GM12874 (cell line): ENCODE results near the gene SGCD.

ENCODE experiments used
- TF ChIP-seq, protein P1 (sequence below): IDR thresholded peaks from 2 replicates; pipeline ENCODE4 v1.5.1; 2011; ENCODE audit warnings: low read depth, mild to moderate bottlenecking, control low read depth, low read length, moderate library complexity; ENCODE audit not compliant: insufficient read depth

SGCD gene

DNA sequence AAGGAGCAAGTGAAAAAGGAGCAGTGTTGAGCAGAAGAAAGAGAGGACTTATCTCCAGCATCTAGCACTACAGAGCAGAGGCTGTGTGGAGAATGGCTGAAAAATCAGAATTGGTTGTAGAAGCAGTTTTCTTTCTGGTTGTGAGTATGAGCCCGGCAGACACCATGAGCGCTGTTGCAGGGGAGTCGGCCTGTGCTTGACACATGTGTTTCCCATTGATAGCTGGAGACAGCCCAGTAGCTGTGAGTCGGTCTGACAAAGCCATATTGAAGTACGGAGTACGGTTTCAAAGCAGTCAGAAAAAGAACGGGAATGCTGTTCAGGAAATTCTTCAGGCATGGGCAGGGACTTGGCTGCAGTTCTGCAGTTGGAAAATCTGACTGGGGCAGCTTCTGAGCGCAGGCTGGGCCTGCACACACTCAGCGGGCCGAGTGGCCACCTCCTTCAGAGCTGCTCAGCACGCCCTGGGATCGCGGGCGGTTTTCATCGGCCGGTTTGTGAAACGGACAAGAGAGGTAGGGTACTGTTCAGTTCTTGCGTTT, at the start of gene SGCD:
Gene SGCD, plus strand, starts transcription at position 447 of the 542 bp plus-strand sequence.
- TF ChIP-seq, protein P1, sequence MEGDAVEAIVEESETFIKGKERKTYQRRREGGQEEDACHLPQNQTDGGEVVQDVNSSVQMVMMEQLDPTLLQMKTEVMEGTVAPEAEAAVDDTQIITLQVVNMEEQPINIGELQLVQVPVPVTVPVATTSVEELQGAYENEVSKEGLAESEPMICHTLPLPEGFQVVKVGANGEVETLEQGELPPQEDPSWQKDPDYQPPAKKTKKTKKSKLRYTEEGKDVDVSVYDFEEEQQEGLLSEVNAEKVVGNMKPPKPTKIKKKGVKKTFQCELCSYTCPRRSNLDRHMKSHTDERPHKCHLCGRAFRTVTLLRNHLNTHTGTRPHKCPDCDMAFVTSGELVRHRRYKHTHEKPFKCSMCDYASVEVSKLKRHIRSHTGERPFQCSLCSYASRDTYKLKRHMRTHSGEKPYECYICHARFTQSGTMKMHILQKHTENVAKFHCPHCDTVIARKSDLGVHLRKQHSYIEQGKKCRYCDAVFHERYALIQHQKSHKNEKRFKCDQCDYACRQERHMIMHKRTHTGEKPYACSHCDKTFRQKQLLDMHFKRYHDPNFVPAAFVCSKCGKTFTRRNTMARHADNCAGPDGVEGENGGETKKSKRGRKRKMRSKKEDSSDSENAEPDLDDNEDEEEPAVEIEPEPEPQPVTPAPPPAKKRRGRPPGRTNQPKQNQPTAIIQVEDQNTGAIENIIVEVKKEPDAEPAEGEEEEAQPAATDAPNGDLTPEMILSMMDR = no peak

DNA sequence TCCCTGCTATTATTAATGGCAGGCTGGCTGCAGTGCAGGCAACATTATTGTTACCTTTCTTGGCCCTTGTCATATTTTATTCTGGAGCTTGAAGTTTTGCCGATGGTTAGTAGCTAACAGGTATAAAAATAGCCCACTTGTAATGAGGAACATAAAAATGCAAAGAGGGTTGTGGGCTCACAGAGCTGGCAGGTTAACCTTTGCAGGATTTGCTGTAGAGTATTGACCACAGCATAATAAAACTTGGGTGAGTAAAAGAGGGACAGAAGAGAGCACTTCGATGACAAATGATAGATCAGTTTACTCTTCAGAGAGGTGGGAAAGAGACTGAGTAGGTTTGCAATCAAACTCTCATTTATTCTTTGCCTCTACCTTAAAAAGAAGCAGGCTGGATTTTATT, 49.7 kb upstream of the SGCD start:
- TF ChIP-seq, protein P1 = no peak

DNA sequence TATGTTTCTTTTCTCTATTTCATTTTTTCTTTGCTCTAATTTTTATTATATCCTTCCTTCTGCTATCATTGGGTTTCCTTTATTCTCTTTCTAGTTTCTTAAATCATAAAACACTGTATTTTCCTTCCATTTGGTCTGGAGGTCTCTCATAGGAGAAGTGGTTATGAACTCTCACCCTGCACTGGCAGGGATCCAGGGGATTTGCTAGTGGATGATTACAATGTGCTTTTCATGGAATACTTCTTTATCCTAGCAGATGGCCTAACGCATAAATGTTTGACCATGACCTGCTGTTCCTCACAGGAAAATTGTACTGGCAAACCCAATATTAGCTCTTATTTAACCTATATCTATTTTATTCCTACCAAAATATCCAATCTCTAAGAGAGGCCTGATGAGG, 31.5 kb upstream of the SGCD start:
- TF ChIP-seq, protein P1 = no peak

DNA sequence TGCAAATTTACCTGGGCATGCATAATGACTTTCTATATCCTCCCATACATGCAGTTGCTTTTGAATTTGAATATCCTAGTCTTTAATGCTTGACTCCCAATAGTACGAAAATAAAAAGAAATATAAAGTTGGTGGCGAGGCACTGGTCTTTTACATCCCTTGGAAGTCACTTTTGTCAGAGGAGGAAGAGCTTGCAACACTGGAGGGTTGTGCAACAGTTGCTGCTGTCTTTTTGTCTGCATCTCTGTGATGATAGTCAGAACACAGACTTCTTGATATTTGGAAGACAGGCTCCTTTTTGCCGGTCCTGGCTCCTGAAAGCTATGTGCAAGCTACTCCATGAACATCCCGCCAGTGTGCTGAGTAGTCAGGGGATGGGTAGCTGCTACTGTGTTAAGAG, 16.8 kb upstream of the SGCD start:
- TF ChIP-seq, protein P1 = no peak

DNA sequence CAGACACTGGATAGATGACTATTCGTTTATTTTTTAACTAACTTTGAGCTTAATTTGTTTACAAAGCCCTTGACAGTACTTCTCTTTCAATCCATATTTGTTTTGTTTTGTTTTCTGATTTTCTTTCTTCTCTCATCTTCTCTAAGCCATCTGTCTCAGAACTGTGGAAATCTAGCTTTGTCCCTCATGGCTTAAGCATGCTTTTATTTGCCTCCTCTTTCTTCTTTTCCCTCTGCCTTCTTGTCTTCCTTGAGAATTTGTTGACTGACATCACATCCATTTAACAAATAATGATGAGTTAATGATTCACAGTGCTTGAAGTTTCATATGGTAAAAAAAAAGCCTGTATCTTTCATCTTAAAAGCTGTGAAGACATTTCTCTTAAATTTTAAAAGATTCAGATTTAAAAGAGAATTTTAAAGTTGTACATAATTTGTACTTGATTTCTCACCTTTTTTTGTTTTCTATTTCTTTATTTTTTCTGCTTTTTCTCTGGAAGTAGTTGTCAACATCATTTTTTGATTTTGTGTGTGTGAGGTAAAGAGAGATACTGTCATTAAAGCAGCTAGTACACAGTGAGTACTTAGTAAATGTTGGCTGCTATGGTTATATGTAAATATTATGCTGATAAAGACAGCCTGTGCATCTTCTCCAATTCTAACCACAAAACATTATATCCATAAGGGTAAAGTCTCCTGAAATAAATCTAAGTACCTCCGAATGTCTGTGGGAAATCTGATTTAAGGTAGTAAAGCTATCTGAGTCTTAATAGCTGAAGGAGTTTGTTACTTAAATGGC, 13.9 kb upstream of the SGCD start:
- TF ChIP-seq, protein P1 = no peak

DNA sequence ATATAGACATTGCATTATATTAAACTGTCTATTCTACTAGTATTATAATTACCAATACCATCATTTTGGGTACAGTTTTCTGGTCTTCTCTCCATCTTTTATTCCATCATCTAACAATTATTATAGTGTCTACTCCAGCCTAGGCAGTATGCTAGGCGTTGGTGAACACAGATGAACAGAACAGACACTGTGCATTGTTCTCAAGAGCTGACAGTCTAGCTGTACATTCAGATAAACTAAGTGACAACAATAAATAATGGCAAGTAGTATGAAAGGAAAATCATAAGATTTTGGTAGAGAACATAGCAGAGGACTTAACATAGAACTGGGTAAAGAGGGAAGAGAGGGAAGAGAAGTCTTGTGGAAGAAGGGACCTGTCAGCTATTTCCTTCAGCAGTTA, 12.5 kb upstream of the SGCD start:
- TF ChIP-seq, protein P1 = no peak

DNA sequence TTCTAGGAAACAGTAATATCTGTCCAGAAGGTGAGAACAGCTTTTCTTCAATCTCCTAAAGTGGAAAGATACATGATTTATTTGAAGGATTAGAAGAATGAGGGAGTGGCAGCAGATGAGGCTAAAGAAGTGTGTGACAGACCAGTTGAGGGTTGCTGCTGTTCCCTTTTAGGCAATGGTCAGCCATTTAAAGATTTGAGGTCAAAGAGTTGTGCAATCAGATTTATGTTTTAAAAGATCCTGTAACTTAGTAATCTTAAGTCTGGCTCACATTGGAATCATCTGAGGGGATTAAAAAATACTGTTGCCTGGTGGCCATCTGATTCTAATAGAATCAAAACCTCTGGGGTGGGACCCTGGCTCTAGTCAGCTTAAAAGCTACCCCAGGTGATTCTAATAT, 4.3 kb upstream of the SGCD start:
- TF ChIP-seq, protein P1 = no peak
